Esophagus (tissue), 2 donors: ENCODE measurements around the gene GRIK3. TPM values are rescaled to one million over a fixed set of nuclear protein-coding genes. Genes with fewer than 3 reads are reported as not detected.

Experiments used
- H3K27ac ChIP-seq, 2 donors: one replicate each; pipeline ENCODE4 v1.5.1; 2013; ENCODE audit warnings: low read depth in 2 of 2, mild to moderate bottlenecking in 2 of 2, inconsistent platforms in 1 of 2, low read length in 1 of 2, moderate library complexity in 1 of 2
- H3K27me3 ChIP-seq, 2 donors: one replicate each; pipeline ENCODE4 v1.6.1; 2013; ENCODE audit warnings: low read length in 2 of 2, control low read depth in 1 of 2, mild to moderate bottlenecking in 1 of 2; ENCODE audit not compliant: insufficient read depth in 2 of 2, control insufficient read depth in 1 of 2
- H3K36me3 ChIP-seq, 2 donors: one replicate each; pipeline ENCODE4 v1.6.1; 2013; ENCODE audit warnings: low read length in 1 of 2; ENCODE audit not compliant: control insufficient read depth in 2 of 2, insufficient read depth in 2 of 2
- H3K4me1 ChIP-seq, 2 donors: one replicate each; pipeline ENCODE4 v1.6.1; 2013; ENCODE audit warnings: low read length in 1 of 2; ENCODE audit not compliant: control insufficient read depth in 2 of 2, insufficient read depth in 2 of 2
- H3K4me3 ChIP-seq, 2 donors: one replicate each; pipeline ENCODE4 v1.5.1; 2013; ENCODE audit warnings: low read length in 2 of 2, mild to moderate bottlenecking in 2 of 2, low read depth in 1 of 2, moderate library complexity in 1 of 2
- H3K9me3 ChIP-seq, 2 donors: one replicate each; pipeline ENCODE4 v1.6.1; 2013; ENCODE audit warnings: mild to moderate bottlenecking in 2 of 2, low read depth in 1 of 2, low read length in 1 of 2, moderate library complexity in 1 of 2; ENCODE audit not compliant: control insufficient read depth in 2 of 2, insufficient read depth in 1 of 2
- WGBS, 2 donors: extraction: QIAGEN DNeasy Blood & Tissue Kit; methylation state at CpG; one replicate each; pipeline ENCODE4 v1.1.7; 2013; 5-methylcytosine and 5-hydroxymethylcytosine counted together
- polyA plus RNA-seq, 2 donors: library from polyadenylated mRNA; stranded (reverse); fragments of 200-250 nt; gene quantifications; one replicate each; pipeline ENCODE4 v1.2.3, GENCODE V29; 2013
- donor health status: healthy with polysubstance abuse.
- donor health status: Bipolar disorder and iron deficiency.

GRIK3 gene
- polyA plus RNA-seq, 2 donors = 0.13 to 0.16 TPM

GRCh38 chr1:36839485-36839884 is 194.8 kb downstream of the GRIK3 start:
- H3K27me3 ChIP-seq = no peaks in the 10 kb centered on the region
- no peak overlapping the region for H3K4me3 ChIP-seq
- WGBS, 2 donors = 78 to 81% methylated on average over 2 of the region's 2 CpGs
- H3K36me3 ChIP-seq = no peaks in the 10 kb centered on the region
- H3K4me1 ChIP-seq = no peaks in the 10 kb centered on the region
- H3K9me3 ChIP-seq = no peaks in the 10 kb centered on the region
- no peak overlapping the region for H3K27ac ChIP-seq

GRCh38 chr1:36838888-36839287 is 195.4 kb downstream of the GRIK3 start:
- Histone ChIP-seq H3K27ac (no peak overlapping the region), H3K4me1 (no peaks in the 10 kb centered on the region), H3K36me3 (no peaks in the 10 kb centered on the region), H3K9me3 (no peaks in the 10 kb centered on the region), H3K4me3 (no peak overlapping the region), H3K27me3 (no peaks in the 10 kb centered on the region)
- WGBS, 2 donors = 60 to 61% methylated on average over 8 of the region's 8 CpGs

- H3K36me3 ChIP-seq = no peaks in the 10 kb centered on the region
- H3K27ac ChIP-seq = no peak overlapping the region
- H3K4me3 ChIP-seq = no peak overlapping the region
- H3K4me1 ChIP-seq = no peaks in the 10 kb centered on the region
- H3K27me3 ChIP-seq = no peaks in the 10 kb centered on the region
- no peaks in the 10 kb centered on the region for H3K9me3 ChIP-seq
- WGBS, 2 donors = 42 to 44% methylated on average over 3 of the region's 3 CpGs
These were observed 197.4 kb downstream of the GRIK3 start for GRCh38 chr1:36836916-36837315.

- Histone ChIP-seq H3K36me3 (no peaks in the 10 kb centered on the region), H3K9me3 (no peaks in the 10 kb centered on the region), H3K27ac (no peak overlapping the region), H3K4me3 (no peak overlapping the region), H3K4me1 (no peaks in the 10 kb centered on the region), H3K27me3 (no peaks in the 10 kb centered on the region)
- 63 to 65% methylated on average over 11 of the region's 11 CpGs for WGBS, 2 donors
These were observed 198.0 kb downstream of the GRIK3 start for GRCh38 chr1:36836196-36836883.

- Histone ChIP-seq H3K27me3 (no peaks in the 10 kb centered on the region), H3K4me1 (no peaks in the 10 kb centered on the region), H3K36me3 (no peaks in the 10 kb centered on the region), H3K9me3 (no peaks in the 10 kb centered on the region), H3K27ac (no peak overlapping the region), H3K4me3 (no peak overlapping the region)
- WGBS, 2 donors = 61 to 74% methylated on average over 4 of the region's 4 CpGs
These were observed 198.6 kb downstream of the GRIK3 start for GRCh38 chr1:36835696-36836095.

- Histone ChIP-seq H3K27ac (no peak overlapping the region), H3K9me3 (no peaks in the 10 kb centered on the region), H3K36me3 (no peaks in the 10 kb centered on the region), H3K4me1 (no peaks in the 10 kb centered on the region), H3K27me3 (no peaks in the 10 kb centered on the region), H3K4me3 (no peak overlapping the region)
- 49 to 52% methylated on average over 4 of the region's 4 CpGs for WGBS, 2 donors
These were observed 199.2 kb downstream of the GRIK3 start for GRCh38 chr1:36835017-36835695.

- WGBS, 2 donors = 63 to 67% methylated on average over 5 of the region's 5 CpGs
- no peaks in the 10 kb centered on the region for H3K27me3 ChIP-seq
- no peaks in the 10 kb centered on the region for H3K36me3 ChIP-seq
- H3K27ac ChIP-seq = no peak overlapping the region
- no peaks in the 10 kb centered on the region for H3K4me1 ChIP-seq
- H3K9me3 ChIP-seq = no peaks in the 10 kb centered on the region
- H3K4me3 ChIP-seq = no peak overlapping the region
These were observed 199.7 kb downstream of the GRIK3 start for GRCh38 chr1:36834586-36834985.

GRCh38 chr1:36831186-36831810 is 203.0 kb downstream of the GRIK3 start:
- Histone ChIP-seq H3K36me3 (no peaks in the 10 kb centered on the region), H3K4me1 (no peaks in the 10 kb centered on the region), H3K27me3 (no peaks in the 10 kb centered on the region), H3K4me3 (no peak overlapping the region), H3K9me3 (no peaks in the 10 kb centered on the region), H3K27ac (no peak overlapping the region)
- 65 to 70% methylated on average over 9 of the region's 9 CpGs for WGBS, 2 donors

GRCh38 chr1:36829961-36830360 is 204.4 kb downstream of the GRIK3 start:
- WGBS, 2 donors = 62 to 70% methylated on average over 4 of the region's 4 CpGs
- peaks cover 0 to 2% of the 10 kb centered on the region in 2 donors for H3K9me3 ChIP-seq
- peaks cover 0 to 3% of the 10 kb centered on the region in 2 donors for H3K27me3 ChIP-seq
- no peak overlapping the region for H3K4me3 ChIP-seq
- no peaks in the 10 kb centered on the region for H3K36me3 ChIP-seq
- H3K4me1 ChIP-seq = no peaks in the 10 kb centered on the region
- no peak overlapping the region for H3K27ac ChIP-seq
